DND-41 (cell line): ENCODE data around the gene MRO.

Source experiments
- ATAC-seq: fragments of 200-7000 bp; cut with Tn5 transposase; 3 replicates; pipeline ENCODE4 v1.9.1; 2021; ENCODE audit warnings: low read depth; ENCODE audit not compliant: insufficient read depth
- DNase-seq: peaks from one replicate; pipeline ENCODE4 v3.0.0-alpha.2; 2020
- H2AFZ ChIP-seq: 2 replicates; pipeline ENCODE4 v1.6.0; 2012; ENCODE audit warnings: low read depth, low read length
- H3K27ac ChIP-seq: 2 replicates; pipeline ENCODE4 v1.5.1; 2012; ENCODE audit warnings: low read length, inconsistent platforms
- H3K27me3 ChIP-seq: fragments of 200-600 bp; sonication (generic); 2 replicates; pipeline ENCODE4 v1.6.0; 2012; ENCODE audit warnings: low read length, mild to moderate bottlenecking, inconsistent platforms; ENCODE audit not compliant: insufficient read depth, poor library complexity
- H3K36me3 ChIP-seq: 2 replicates; pipeline ENCODE4 v1.5.1; 2012; ENCODE audit warnings: low read length, inconsistent platforms; ENCODE audit not compliant: insufficient read depth
- H3K4me1 ChIP-seq: 2 replicates; pipeline ENCODE4 v1.5.1; 2012; ENCODE audit warnings: mild to moderate bottlenecking, low read length; ENCODE audit not compliant: insufficient read depth
- H3K4me2 ChIP-seq: 2 replicates; pipeline ENCODE4 v1.6.0; 2012; ENCODE audit warnings: mild to moderate bottlenecking, moderate library complexity, low read length, inconsistent platforms; ENCODE audit not compliant: insufficient read depth
- H3K4me3 ChIP-seq, 2 experiments: fragments of 200-600 bp in 1 of 2; shearing (Covaris generic) in 1 of 2; 2 replicates each; pipeline ENCODE4 v1.5.1; 2012 to 2016; ENCODE audit warnings: inconsistent platforms in 2 of 2, low read length in 2 of 2, mild to moderate bottlenecking in 2 of 2, low read depth in 1 of 2, moderate library complexity in 1 of 2
- H3K79me2 ChIP-seq: 2 replicates; pipeline ENCODE4 v1.6.0; 2012; ENCODE audit warnings: low read length, inconsistent platforms; ENCODE audit not compliant: insufficient read depth
- H3K9ac ChIP-seq: 2 replicates; pipeline ENCODE4 v1.6.0; 2012; ENCODE audit warnings: low read depth, mild to moderate bottlenecking, inconsistent platforms, low read length, moderate library complexity
- H3K9me3 ChIP-seq: 2 replicates; pipeline ENCODE4 v1.5.1; 2012; ENCODE audit warnings: low read length, moderate library complexity, mild to moderate bottlenecking, inconsistent platforms; ENCODE audit not compliant: insufficient read depth, severe bottlenecking
- H4K20me1 ChIP-seq: 2 replicates; pipeline ENCODE4 v1.6.0; 2012; ENCODE audit warnings: low read length; ENCODE audit not compliant: insufficient read depth
- EZH2 ChIP-seq: IDR thresholded peaks from 3 replicates; pipeline ENCODE4 v1.6.1; 2012; ENCODE audit warnings: borderline replicate concordance, low read depth, mild to moderate bottlenecking, moderate library complexity, low read length, inconsistent platforms; ENCODE audit not compliant: severe bottlenecking
- TF ChIP-seq, protein P1 (sequence below): IDR thresholded peaks from 2 replicates; pipeline ENCODE4 v1.5.1; 2012; ENCODE audit warnings: borderline replicate concordance, low read length, moderate library complexity, mild to moderate bottlenecking; ENCODE audit not compliant: poor library complexity, severe bottlenecking; ENCODE audit errors: extremely low read depth

The MRO gene

DNA sequence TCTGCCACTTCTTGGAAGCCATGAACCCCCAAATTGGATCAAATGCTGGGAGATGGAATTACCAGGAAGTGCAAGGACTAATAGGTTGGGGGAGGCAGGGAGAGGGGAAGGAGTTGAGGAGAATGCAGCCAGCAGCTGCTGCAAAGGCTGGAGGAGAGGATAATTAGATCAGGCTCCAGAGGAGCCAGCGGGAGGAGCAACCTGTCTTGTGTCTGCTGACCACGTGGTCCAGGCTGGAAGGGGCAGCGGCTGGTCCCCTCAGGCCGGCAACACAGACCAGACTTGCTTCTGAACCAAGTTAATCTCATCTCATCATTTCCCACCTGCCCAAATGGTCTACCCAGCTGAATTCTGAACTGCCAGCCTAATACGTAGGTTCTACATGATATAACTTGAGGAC is 68.3 kb downstream of the MRO start:
- Histone ChIP-seq H3K9ac (no peak overlapping the region), H2AFZ (no peak overlapping the region), H3K4me3 (no peak overlapping the region), H3K27ac (no peak overlapping the region), H3K4me1 (no peaks in the 10 kb centered on the region), H3K79me2 (no peaks in the 10 kb centered on the region), H4K20me1 (no peaks in the 10 kb centered on the region), H3K9me3 (no peaks in the 10 kb centered on the region), H3K4me2 (no peak overlapping the region), H3K36me3 (no peaks in the 10 kb centered on the region), H3K27me3 (peaks cover 23% of the 10 kb centered on the region)
- TF ChIP-seq, protein P1, sequence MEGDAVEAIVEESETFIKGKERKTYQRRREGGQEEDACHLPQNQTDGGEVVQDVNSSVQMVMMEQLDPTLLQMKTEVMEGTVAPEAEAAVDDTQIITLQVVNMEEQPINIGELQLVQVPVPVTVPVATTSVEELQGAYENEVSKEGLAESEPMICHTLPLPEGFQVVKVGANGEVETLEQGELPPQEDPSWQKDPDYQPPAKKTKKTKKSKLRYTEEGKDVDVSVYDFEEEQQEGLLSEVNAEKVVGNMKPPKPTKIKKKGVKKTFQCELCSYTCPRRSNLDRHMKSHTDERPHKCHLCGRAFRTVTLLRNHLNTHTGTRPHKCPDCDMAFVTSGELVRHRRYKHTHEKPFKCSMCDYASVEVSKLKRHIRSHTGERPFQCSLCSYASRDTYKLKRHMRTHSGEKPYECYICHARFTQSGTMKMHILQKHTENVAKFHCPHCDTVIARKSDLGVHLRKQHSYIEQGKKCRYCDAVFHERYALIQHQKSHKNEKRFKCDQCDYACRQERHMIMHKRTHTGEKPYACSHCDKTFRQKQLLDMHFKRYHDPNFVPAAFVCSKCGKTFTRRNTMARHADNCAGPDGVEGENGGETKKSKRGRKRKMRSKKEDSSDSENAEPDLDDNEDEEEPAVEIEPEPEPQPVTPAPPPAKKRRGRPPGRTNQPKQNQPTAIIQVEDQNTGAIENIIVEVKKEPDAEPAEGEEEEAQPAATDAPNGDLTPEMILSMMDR, result no peak
- TF ChIP-seq EZH2, result no peak
- DNase-seq (no peak), ATAC-seq (no peak)

DNA sequence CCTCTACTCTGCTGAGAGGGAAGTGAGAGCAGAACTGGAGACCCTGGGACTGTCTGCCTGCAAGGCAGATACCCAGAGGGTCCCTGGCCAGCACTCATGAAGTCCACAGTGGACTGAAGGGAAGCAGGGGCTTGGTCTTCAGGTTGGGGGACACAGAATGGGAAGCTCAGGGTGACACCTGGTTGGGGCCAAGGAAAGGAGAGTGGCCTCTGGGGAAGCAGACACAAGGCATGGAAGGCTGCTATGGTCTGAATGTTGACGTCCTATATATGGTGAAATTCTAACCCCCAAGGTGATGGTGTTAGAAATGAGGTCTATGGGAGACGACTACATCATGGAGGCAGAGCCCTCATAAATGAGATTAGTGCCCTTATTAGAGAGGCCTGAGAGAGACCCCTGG is 69.3 kb downstream of the MRO start:
- peaks cover 23% of the 10 kb centered on the region for H3K27me3 ChIP-seq
- H3K9me3 ChIP-seq, result no peaks in the 10 kb centered on the region
- no peaks in the 10 kb centered on the region for H3K36me3 ChIP-seq
- TF ChIP-seq, protein P1, result no peak
- TF ChIP-seq EZH2, result no peak
- ATAC-seq (no peak), DNase-seq (no peak)
- H3K4me3 ChIP-seq, result no peak overlapping the region
- H3K4me2 ChIP-seq, result no peak overlapping the region
- H3K4me1 ChIP-seq, result no peaks in the 10 kb centered on the region
- no peak overlapping the region for H2AFZ ChIP-seq
- no peak overlapping the region for H3K27ac ChIP-seq
- no peaks in the 10 kb centered on the region for H3K79me2 ChIP-seq
- no peak overlapping the region for H3K9ac ChIP-seq
- no peaks in the 10 kb centered on the region for H4K20me1 ChIP-seq

DNA sequence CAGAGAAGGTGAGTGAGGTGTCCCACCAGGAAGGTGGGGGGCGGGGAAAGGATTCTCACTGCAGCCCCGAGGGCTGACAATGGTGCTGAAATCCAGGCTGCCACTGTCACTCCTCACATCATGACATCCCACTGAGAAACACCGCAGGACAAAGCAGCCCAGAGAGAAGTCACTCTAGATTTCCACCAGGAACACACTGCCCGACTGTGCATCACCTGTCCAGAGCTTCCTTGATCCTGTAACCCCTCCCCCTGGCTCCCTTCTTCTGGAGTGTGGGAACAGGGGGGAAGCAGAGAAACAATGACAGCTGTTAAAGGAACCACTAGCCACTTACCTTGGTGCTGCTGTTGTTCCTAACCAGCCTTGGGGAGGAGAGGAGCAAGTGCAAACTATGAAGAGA is 69.9 kb downstream of the MRO start:
- Histone ChIP-seq H3K4me1 (no peaks in the 10 kb centered on the region), H3K9me3 (no peaks in the 10 kb centered on the region), H4K20me1 (no peaks in the 10 kb centered on the region), H3K27me3 (peaks cover 23% of the 10 kb centered on the region), H2AFZ (no peak overlapping the region), H3K9ac (no peak overlapping the region), H3K4me2 (no peak overlapping the region), H3K36me3 (no peaks in the 10 kb centered on the region), H3K79me2 (no peaks in the 10 kb centered on the region), H3K27ac (no peak overlapping the region), H3K4me3 (no peak overlapping the region)
- no peak for DNase-seq
- no peak for TF ChIP-seq EZH2
- TF ChIP-seq, protein P1, result no peak
- no peak for ATAC-seq

DNA sequence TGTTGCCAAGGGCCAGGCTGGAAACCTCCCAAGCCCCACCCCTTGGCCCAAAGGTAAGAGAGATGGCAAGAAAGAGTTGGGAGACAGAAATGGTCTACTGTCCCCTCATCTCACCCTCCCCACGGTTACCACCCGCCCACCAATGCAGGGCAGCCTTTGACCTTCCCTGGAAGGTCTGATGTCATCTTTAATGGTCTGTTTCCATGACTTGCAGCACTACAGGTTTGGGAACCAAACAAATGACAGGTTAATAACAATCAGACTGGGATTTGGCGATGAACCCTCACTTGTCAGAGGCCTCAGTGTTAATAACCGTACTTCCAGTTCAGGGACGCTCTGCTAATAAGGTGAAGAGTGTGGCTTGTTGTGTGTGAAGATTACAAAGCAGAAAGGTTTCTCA is 70.4 kb downstream of the MRO start:
- DNase-seq, result no peak
- H3K4me3 ChIP-seq, result no peak overlapping the region
- H3K36me3 ChIP-seq, result no peaks in the 10 kb centered on the region
- H2AFZ ChIP-seq, result no peak overlapping the region
- H3K4me2 ChIP-seq, result no peak overlapping the region
- H3K4me1 ChIP-seq, result no peaks in the 10 kb centered on the region
- H3K9ac ChIP-seq, result no peak overlapping the region
- H4K20me1 ChIP-seq, result no peaks in the 10 kb centered on the region
- no peak overlapping the region for H3K27ac ChIP-seq
- ATAC-seq, result no peak
- H3K79me2 ChIP-seq, result no peaks in the 10 kb centered on the region
- peaks cover 23% of the 10 kb centered on the region for H3K27me3 ChIP-seq
- TF ChIP-seq, protein P1, result no peak
- no peak for TF ChIP-seq EZH2
- no peaks in the 10 kb centered on the region for H3K9me3 ChIP-seq
